Keratinocyte (primary cell): ENCODE results near the gene BRIP1. TPM values are rescaled to one million over a fixed set of nuclear protein-coding genes. Genes with fewer than 3 reads are reported as not detected.
"Not testable (repeated sequence)": the region's sequence is repeated elsewhere in the genome, so short reads cannot be mapped to it uniquely, and the experiment has no call there.

Source experiments
- DNase-seq: peaks from one replicate; pipeline ENCODE4 v3.0.0-alpha.2; 2011; ENCODE audit warnings: low read depth, missing footprints, low spot score
- FAIRE-seq: peaks from 2 replicates; lab custom pipeline; 2011; peaks lifted over from hg19 to GRCh38; lab: Jason Lieb, UNC
- H2AFZ ChIP-seq: 2 replicates; pipeline ENCODE4 v1.6.0; 2012; ENCODE audit warnings: low read length, control low read depth, inconsistent platforms; ENCODE audit not compliant: control insufficient read depth
- H3K27ac ChIP-seq: 2 replicates; pipeline ENCODE4 v1.5.1; 2011; ENCODE audit warnings: low read length; ENCODE audit not compliant: control insufficient read depth, insufficient read depth
- H3K27me3 ChIP-seq: 3 replicates; pipeline ENCODE4 v1.6.0; 2011; ENCODE audit warnings: low read length; ENCODE audit not compliant: control insufficient read depth, insufficient read depth; ENCODE audit errors: extremely low read depth
- H3K36me3 ChIP-seq, 2 experiments: 2 replicates in 1 of 2; 3 replicates in 1 of 2; pipeline ENCODE4 v1.5.1; 2011; ENCODE audit warnings: low read length in 2 of 2, mild to moderate bottlenecking in 1 of 2; ENCODE audit not compliant: control insufficient read depth in 2 of 2, insufficient read depth in 2 of 2; ENCODE audit errors: extremely low read depth in 1 of 2
- H3K4me1 ChIP-seq: 3 replicates; pipeline ENCODE4 v1.5.1; 2011; ENCODE audit warnings: low read length; ENCODE audit not compliant: control insufficient read depth, insufficient read depth; ENCODE audit errors: extremely low read depth
- H3K4me2 ChIP-seq: 3 replicates; pipeline ENCODE4 v1.6.0; 2011; ENCODE audit warnings: low read depth, low read length; ENCODE audit not compliant: control insufficient read depth, insufficient read depth; ENCODE audit errors: extremely low read depth
- H3K4me3 ChIP-seq, 3 experiments: fragments of 200-600 bp in 1 of 3; sonication (generic) in 1 of 3; 2 replicates in 2 of 3; 3 replicates in 1 of 3; pipeline ENCODE4 v1.5.1; 2011 to 2016; ENCODE audit warnings: low read length in 3 of 3, mild to moderate bottlenecking in 3 of 3, control low read depth in 2 of 3, inconsistent platforms in 1 of 3, low read depth in 1 of 3, mixed read lengths in 1 of 3, mixed run types in 1 of 3, moderate library complexity in 1 of 3; ENCODE audit not compliant: control insufficient read depth in 2 of 3, insufficient read depth in 2 of 3; ENCODE audit errors: extremely low read depth in 1 of 3
- H3K79me2 ChIP-seq: 2 replicates; pipeline ENCODE4 v1.6.0; 2012; ENCODE audit warnings: low read length; ENCODE audit not compliant: control insufficient read depth, insufficient read depth
- H3K9ac ChIP-seq: 3 replicates; pipeline ENCODE4 v1.6.0; 2011; ENCODE audit warnings: low read length; ENCODE audit not compliant: control insufficient read depth, insufficient read depth; ENCODE audit errors: extremely low read depth
- H3K9me1 ChIP-seq: 3 replicates; pipeline ENCODE4 v1.6.0; 2011; ENCODE audit warnings: low read length; ENCODE audit not compliant: control insufficient read depth, insufficient read depth; ENCODE audit errors: extremely low read depth
- H3K9me3 ChIP-seq: 2 replicates; pipeline ENCODE4 v1.5.1; 2012; ENCODE audit warnings: low read depth, low read length; ENCODE audit not compliant: control insufficient read depth
- H4K20me1 ChIP-seq: 3 replicates; pipeline ENCODE4 v1.6.0; 2011; ENCODE audit warnings: low read length; ENCODE audit not compliant: control insufficient read depth, insufficient read depth; ENCODE audit errors: extremely low read depth
- EZH2 ChIP-seq: IDR thresholded peaks from one replicate; pipeline ENCODE4 v1.6.1; 2012; ENCODE audit warnings: inconsistent platforms, mild to moderate bottlenecking, low read length, moderate library complexity
- dilution Hi-C: fragments of 300-500 bp; cut with MboI; formaldehyde crosslinking; loops from one replicate; pipeline ENCODE4 v1.7.0; 2020; ENCODE audit warnings: low sequenced_read_pairs; ENCODE audit not compliant: extremely low pct_ligation_motif_present
- polyA plus RNA-seq, 5 experiments: library from polyadenylated mRNA; depleted of rRNA in 3 of 5; stranded (reverse) in 3 of 5; stranded (forward) in 1 of 5; unstranded in 1 of 5; fragments of >200 nt; gene quantifications; 1 replicate in 1 of 5; 2 replicates in 3 of 5; 3 replicates in 1 of 5; pipeline versions ENCODE4 v1.2.1 to v1.2.3, GENCODE V29; 2011 to 2012; ENCODE audit warnings: missing spikeins in 2 of 5, low read depth in 1 of 5, low replicate concordance in 1 of 5
- TF ChIP-seq, protein P1 (sequence below), 3 experiments: IDR thresholded peaks in 1 of 3; conservative IDR thresholded peaks in 1 of 3; optimal IDR thresholded peaks in 1 of 3; 2 replicates in 2 of 3; 3 replicates in 1 of 3; pipeline versions ENCODE3 to v1.5.1; 2011; ENCODE audit warnings: low read length in 3 of 3, mild to moderate bottlenecking in 3 of 3, moderate library complexity in 2 of 3, control low read depth in 1 of 3, inconsistent platforms in 1 of 3; ENCODE audit not compliant: insufficient read depth in 2 of 3; ENCODE audit errors: extremely low read depth in 1 of 3

Gene BRIP1
- polyA plus RNA-seq, 1 donor (not counting 4 experiments of a cell fraction or from before 2014, with no cell fraction given) = 4.0 TPM

DNA sequence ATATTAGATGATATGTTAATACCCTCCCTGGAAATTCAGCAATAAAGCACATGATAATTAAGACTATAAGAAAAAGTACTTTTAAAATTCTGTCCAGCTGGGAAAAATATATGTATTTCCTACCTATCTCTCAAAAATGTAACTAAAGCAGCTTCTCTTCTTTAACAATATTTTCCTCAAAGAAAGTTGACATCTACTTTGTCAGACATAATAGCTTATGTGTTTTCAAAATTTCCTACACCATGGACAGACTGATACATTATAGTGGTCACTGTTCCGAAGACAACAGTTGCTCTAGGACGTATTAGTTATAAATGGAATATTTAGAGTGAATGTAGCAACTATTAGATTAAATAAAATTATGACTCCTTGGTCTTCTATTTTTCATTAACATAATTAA, 140.9 kb downstream of the BRIP1 start:
- FAIRE-seq (no peak), DNase-seq (no peak)
- Histone ChIP-seq H3K4me1 (no peaks in the 10 kb centered on the region), H3K9ac (no peak overlapping the region), H3K79me2 (no peaks in the 10 kb centered on the region), H4K20me1 (no peaks in the 10 kb centered on the region), H3K27ac (no peak overlapping the region), H3K36me3 (no peaks in the 10 kb centered on the region), H3K4me2 (no peak overlapping the region), H3K9me3 (no peaks in the 10 kb centered on the region), H3K9me1 (no peaks in the 10 kb centered on the region), H3K4me3 (no peak overlapping the region), H3K27me3 (no peaks in the 10 kb centered on the region), H2AFZ (no peak overlapping the region)
- TF ChIP-seq, protein P1, sequence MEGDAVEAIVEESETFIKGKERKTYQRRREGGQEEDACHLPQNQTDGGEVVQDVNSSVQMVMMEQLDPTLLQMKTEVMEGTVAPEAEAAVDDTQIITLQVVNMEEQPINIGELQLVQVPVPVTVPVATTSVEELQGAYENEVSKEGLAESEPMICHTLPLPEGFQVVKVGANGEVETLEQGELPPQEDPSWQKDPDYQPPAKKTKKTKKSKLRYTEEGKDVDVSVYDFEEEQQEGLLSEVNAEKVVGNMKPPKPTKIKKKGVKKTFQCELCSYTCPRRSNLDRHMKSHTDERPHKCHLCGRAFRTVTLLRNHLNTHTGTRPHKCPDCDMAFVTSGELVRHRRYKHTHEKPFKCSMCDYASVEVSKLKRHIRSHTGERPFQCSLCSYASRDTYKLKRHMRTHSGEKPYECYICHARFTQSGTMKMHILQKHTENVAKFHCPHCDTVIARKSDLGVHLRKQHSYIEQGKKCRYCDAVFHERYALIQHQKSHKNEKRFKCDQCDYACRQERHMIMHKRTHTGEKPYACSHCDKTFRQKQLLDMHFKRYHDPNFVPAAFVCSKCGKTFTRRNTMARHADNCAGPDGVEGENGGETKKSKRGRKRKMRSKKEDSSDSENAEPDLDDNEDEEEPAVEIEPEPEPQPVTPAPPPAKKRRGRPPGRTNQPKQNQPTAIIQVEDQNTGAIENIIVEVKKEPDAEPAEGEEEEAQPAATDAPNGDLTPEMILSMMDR (optimal IDR thresholded peaks at IDR 0.05 in 1 of 3, IDR thresholded peaks at IDR 0.05 in 1 of 3, conservative IDR thresholded peaks at IDR 0.05 in 1 of 3; ENCODE audit: extremely low read depth in 1 of 3, insufficient read depth in 2 of 3, low read length in 3 of 3) = no peak
- no peak for TF ChIP-seq EZH2
- dilution Hi-C loops = no loop called here

DNA sequence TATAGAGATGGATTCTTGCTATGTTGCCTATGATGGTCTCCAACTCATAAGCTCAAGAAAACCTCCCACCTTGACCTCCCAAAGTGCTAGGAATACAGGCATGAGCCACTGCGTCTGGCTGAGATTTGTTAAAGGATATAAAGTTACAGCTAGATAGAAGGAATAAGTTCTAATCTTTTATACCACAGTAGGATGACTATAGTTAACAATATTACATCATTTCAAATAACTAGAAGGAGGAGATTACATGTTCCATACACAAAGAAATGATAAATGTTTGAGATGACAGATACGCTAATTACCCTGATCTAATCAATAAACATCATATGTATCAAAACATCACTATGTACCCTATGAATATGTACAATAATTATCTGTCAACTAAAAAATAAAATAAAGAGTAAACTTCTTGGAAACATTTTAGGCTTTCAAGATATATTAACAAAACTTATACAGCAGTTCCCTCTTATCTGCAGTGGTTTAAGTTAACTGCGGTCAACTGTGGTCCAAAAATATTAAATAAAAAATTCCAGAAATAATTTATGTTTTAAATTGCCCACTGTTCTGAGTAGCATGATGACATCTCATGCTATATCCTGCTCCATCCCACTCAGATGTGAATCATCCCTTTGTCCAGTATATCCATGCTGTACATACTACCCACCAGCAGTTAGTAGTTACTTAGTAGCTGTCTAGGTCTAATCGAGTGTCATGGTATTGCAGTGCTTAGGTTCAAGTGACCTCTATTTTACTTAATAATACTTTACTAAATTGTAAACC, 143.1 kb downstream of the BRIP1 start:
- no peaks in the 10 kb centered on the region for H3K27me3 ChIP-seq
- dilution Hi-C loops = no loop called here
- no peaks in the 10 kb centered on the region for H3K79me2 ChIP-seq
- no peaks in the 10 kb centered on the region for H3K9me3 ChIP-seq
- no peaks in the 10 kb centered on the region for H4K20me1 ChIP-seq
- H3K27ac ChIP-seq = no peak overlapping the region
- no peak overlapping the region for H3K9ac ChIP-seq
- TF ChIP-seq, protein P1 (optimal IDR thresholded peaks at IDR 0.05 in 1 of 3, IDR thresholded peaks at IDR 0.05 in 1 of 3, conservative IDR thresholded peaks at IDR 0.05 in 1 of 3; ENCODE audit: extremely low read depth in 1 of 3, insufficient read depth in 2 of 3, low read length in 3 of 3) = no peak
- no peak for TF ChIP-seq EZH2
- H3K9me1 ChIP-seq = no peaks in the 10 kb centered on the region
- FAIRE-seq = no peak
- no peaks in the 10 kb centered on the region for H3K36me3 ChIP-seq
- no peak overlapping the region for H2AFZ ChIP-seq
- H3K4me3 ChIP-seq = no peak overlapping the region
- DNase-seq = no peak
- no peak overlapping the region for H3K4me2 ChIP-seq
- no peaks in the 10 kb centered on the region for H3K4me1 ChIP-seq

DNA sequence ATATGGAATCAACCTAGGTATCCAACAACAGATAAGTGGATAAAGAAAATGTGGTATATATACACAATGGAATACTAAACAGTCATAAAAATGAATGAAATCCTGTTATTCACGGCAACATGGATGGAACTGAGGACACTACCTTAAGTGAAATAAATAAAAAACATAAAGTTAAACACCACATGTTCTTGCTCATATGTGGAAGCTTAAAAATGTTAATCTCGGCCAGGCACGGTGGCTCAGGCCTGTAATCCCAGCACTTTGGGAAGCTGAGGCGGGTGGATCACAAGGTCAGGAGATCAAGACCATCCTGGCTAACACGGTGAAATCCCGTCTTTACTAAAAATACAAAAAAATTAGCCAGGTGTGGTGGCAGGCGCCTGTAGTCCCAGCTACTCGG, 144.1 kb downstream of the BRIP1 start:
- FAIRE-seq, dilution Hi-C loops, H3K9ac ChIP-seq: not testable (repeated sequence)

More for the DNA sequence above, 144.1 kb downstream of the BRIP1 start:
- not testable (repeated sequence) for H3K9me1 ChIP-seq, H3K79me2 ChIP-seq, DNase-seq, H3K27me3 ChIP-seq, H3K4me2 ChIP-seq, H3K4me1 ChIP-seq, H4K20me1 ChIP-seq, H3K36me3 ChIP-seq, H3K27ac ChIP-seq, H3K4me3 ChIP-seq, H2AFZ ChIP-seq, H3K9me3 ChIP-seq
